Cardiac fibroblast (primary cell): ENCODE results near the gene BRPF1.

Experiments used
- DNase-seq, 2 donors: peaks; one replicate each; pipeline versions ENCODE4 v3.0.0 to v3.0.0-alpha.2; 2010; ENCODE audit warnings: low read depth in 2 of 2
- H3K4me3 ChIP-seq, 2 donors: replicated peaks in 1 of 2; 1 replicate in 1 of 2; 2 replicates in 1 of 2; pipeline ENCODE4 v1.5.1; 2011; ENCODE audit warnings: low read depth in 2 of 2, low read length in 2 of 2, mild to moderate bottlenecking in 2 of 2, moderate library complexity in 1 of 2
- CTCF ChIP-seq: IDR thresholded peaks from one replicate; pipeline ENCODE4 v1.5.1; 2011; ENCODE audit warnings: low read depth, mild to moderate bottlenecking, low read length, inconsistent platforms

BRPF1 gene

GRCh38 chr3:9695345-9695744, 36.2 kb upstream of the BRPF1 start:
- TF ChIP-seq CTCF = no peak
- no peak for DNase-seq
- H3K4me3 ChIP-seq = no peak overlapping the region

DNA sequence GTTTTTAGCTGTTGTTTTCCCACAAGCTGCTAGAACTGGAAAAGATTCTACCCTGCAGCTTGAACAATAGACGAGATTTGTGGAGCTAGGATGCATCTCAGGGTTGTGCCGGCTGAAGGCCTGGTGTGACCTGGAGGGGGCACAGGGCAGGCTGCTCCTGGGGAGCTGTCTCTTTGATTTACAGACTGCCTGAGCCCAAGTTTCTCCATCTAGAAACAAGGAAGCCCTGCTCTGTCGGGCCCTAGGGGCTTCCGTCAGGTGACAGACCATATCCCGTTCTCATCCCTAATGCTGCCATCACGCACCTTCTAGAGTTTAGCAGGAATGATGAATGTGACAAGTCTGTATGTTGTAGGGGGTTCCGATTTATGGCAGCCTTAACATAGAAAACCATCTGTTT, 35.8 kb upstream of the BRPF1 start:
- H3K4me3 ChIP-seq = no peak overlapping the region
- DNase-seq = no peak
- no peak for TF ChIP-seq CTCF

DNA sequence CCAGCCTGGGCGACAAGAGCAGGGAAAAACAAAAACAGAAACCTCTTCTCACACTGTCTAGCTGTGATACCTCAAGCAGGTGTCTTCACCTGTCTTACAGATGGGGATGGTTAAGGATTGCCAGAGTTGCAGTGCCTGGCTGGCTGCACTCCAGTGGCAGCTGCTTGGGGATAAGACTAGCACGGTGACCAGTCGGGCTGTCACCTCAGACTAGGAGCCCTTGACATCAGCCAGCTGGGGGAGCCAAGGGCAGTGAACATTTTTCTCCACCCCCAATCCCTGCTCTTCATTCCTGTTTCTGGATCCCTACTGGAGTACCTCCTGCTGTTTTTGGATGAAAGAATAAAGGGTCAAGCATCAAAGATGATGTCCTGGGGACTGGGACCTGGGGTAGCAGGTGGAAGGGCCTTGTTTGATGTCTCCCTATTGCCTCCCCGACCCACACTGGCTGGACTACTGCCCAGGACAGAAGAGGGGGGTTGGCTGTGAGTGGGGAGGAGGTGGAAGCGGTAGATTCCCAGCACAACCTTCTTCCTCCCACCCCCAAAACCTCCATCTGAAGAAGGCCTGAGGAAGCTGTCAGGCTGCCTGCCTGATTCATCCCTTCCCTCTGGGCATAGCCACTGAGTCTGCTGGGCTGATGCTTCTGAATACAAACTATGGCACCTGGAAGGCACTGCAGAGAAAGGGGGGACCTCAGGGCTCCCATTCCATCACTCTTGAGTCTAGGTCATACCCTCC, 34.9 kb upstream of the BRPF1 start:
- H3K4me3 ChIP-seq = no peak overlapping the region
- TF ChIP-seq CTCF = no peak
- DNase-seq = no peak

GRCh38 chr3:9697892-9698291, 33.6 kb upstream of the BRPF1 start:
- no peak overlapping the region for H3K4me3 ChIP-seq
- no peak for TF ChIP-seq CTCF
- DNase-seq = no peak

DNA sequence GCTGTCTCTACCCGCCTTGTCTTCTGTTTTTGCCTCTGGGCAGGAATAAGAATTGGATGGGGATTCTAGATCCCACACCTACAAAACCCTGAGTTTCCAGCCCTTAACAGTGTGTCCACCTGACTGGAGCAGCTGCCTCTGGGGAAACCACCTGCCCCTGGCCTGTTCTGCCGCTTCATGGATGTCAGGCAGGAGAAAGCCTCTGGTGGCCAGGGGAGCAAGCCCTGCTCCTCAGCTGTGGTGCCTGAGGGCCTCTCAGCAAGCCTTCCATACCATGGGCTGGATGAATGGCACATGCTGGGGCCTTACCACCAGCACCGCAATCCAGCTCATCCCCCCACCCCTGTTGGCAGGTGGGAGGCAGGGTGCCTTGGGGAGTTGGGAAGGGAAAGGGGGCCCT, 33.2 kb upstream of the BRPF1 start:
- no peak for TF ChIP-seq CTCF
- H3K4me3 ChIP-seq = no peak overlapping the region

GRCh38 chr3:9700536-9700935, 31.0 kb upstream of the BRPF1 start:
- TF ChIP-seq CTCF = no peak
- peak in 1 of 2 donors; percentile 4 for DNase-seq
- no peak overlapping the region for H3K4me3 ChIP-seq

More for the DNA sequence above, 33.2 kb upstream of the BRPF1 start:
- DNase-seq = no peak

DNA sequence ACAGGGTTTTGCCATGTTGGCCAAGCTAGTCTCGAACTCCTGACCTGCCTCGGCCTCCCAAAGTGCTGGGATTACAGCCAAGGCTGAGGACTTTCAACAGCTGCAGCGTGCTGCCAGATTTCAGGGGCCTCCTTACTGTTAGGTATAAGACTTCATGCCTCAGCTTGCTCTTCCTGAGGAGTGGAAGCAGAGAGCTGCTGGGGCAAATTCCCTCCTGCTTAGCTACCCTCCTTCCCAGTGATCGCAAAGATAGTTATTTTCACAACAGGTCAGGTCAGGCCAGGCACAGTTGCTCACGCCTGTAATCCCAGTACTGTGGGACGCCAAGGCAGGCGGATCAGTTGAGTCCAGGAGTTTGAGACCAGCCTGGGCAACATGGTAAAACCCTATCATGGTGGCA, 30.5 kb upstream of the BRPF1 start:
- DNase-seq = no peak
- no peak overlapping the region for H3K4me3 ChIP-seq
- no peak for TF ChIP-seq CTCF
